Spinal cord (tissue), 10 donors: Measurements from ENCODE around the gene BAMBI. TPM values are rescaled to one million over a fixed set of nuclear protein-coding genes. Genes with fewer than 3 reads are reported as not detected.

Source experiments
- DNase-seq, 6 donors: peaks; one replicate each; pipeline versions ENCODE4 v3.0.0 to v3.0.0-alpha.2; 2013 to 2015; ENCODE audit warnings: low spot score in 6 of 6, low read depth in 4 of 6
- H3K27ac ChIP-seq: one replicate; pipeline ENCODE4 v1.5.1; 2013; ENCODE audit warnings: low read depth, low read length, control low read depth
- H3K27me3 ChIP-seq: one replicate; pipeline ENCODE4 v1.6.1; 2013; ENCODE audit warnings: low read length; ENCODE audit not compliant: control insufficient read depth, insufficient read depth
- H3K36me3 ChIP-seq: one replicate; pipeline ENCODE4 v1.6.1; 2013; ENCODE audit warnings: low read length; ENCODE audit not compliant: control insufficient read depth, insufficient read depth
- H3K4me1 ChIP-seq: one replicate; pipeline ENCODE4 v1.6.1; 2013; ENCODE audit warnings: low read length; ENCODE audit not compliant: control insufficient read depth, insufficient read depth
- H3K4me3 ChIP-seq: one replicate; pipeline ENCODE4 v1.5.1; 2013; ENCODE audit warnings: low read depth, low read length, control low read depth
- H3K9me3 ChIP-seq: one replicate; pipeline ENCODE4 v1.6.1; 2013; ENCODE audit warnings: low read length; ENCODE audit not compliant: control insufficient read depth, insufficient read depth
- WGBS: methylation state at CpG from one replicate; pipeline ENCODE4 v1.1.5; 2013; ENCODE audit warnings: missing lambda C conversion rate; ENCODE audit not compliant: insufficient coverage; 5-methylcytosine and 5-hydroxymethylcytosine counted together
- polyA plus RNA-seq, 2 donors: library from polyadenylated mRNA; unstranded; fragments of 120-200 nt; gene quantifications; one replicate each; pipeline ENCODE4 v1.2.1, GENCODE V29; 2013; ENCODE audit not compliant: insufficient read length in 2 of 2
- total RNA-seq, 2 donors: library from RNA; depleted of rRNA in 1 of 2; stranded (reverse); fragments of 120-200 nt in 1 of 2; fragments of >200 nt in 1 of 2; gene quantifications; one replicate each; pipeline versions ENCODE4 v1.2.3 to v1.2.4, GENCODE V29; 2013 to 2014
- donor health status: healthy.

The BAMBI gene
- total and polyA plus RNA-seq, 4 donors, result 15.0 to 47.4 (median 43.6) TPM

- Histone ChIP-seq H3K9me3 (no peaks in the 10 kb centered on the region), H3K27me3 (peaks cover 56% of the 10 kb centered on the region), H3K27ac (no peak overlapping the region), H3K4me3 (peak overlapping the region; percentile 54), H3K36me3 (no peaks in the 10 kb centered on the region), H3K4me1 (peaks cover 6% of the 10 kb centered on the region)
- no peak for DNase-seq
- 74% methylated on average over 9 of the region's 21 CpGs for WGBS
Observed at GRCh38 chr10:28669227-28670173, 7.8 kb upstream of the BAMBI start.

- DNase-seq, result no peak
- Histone ChIP-seq H3K4me1 (peaks cover 7% of the 10 kb centered on the region), H3K27ac (no peak overlapping the region), H3K27me3 (peaks cover 57% of the 10 kb centered on the region), H3K9me3 (no peaks in the 10 kb centered on the region), H3K36me3 (no peaks in the 10 kb centered on the region), H3K4me3 (no peak overlapping the region)
- 67% methylated on average over 1 of the region's 3 CpGs for WGBS
Observed at GRCh38 chr10:28674782-28675181, 2.5 kb upstream of the BAMBI start.

- H3K27me3 ChIP-seq, result peaks cover 49% of the 10 kb centered on the region
- peak in 2 of 6 donors; percentile 35 to 73 for DNase-seq
- H3K36me3 ChIP-seq, result no peaks in the 10 kb centered on the region
Observed at GRCh38 chr10:28676326-28676967, 874 bp upstream of the BAMBI start.

GRCh38 chr10:28677888-28678686, 766 bp downstream of the BAMBI start:
- peak overlapping the region; percentile 68 for H3K4me3 ChIP-seq
- H3K27ac ChIP-seq, result peak overlapping the region; percentile 42
- H3K4me1 ChIP-seq, result peaks cover 10% of the 10 kb centered on the region
- under 1% methylated on average over 49 of the region's 54 CpGs for WGBS
- H3K27me3 ChIP-seq, result peaks cover 51% of the 10 kb centered on the region
- peak in 3 of 6 donors; percentile 59 to 64 (median 62) for DNase-seq
- H3K9me3 ChIP-seq, result no peaks in the 10 kb centered on the region
- H3K36me3 ChIP-seq, result no peaks in the 10 kb centered on the region

More at GRCh38 chr10:28676326-28676967, 874 bp upstream of the BAMBI start:
- WGBS, result 0% methylated on average over 22 of the region's 25 CpGs
- Histone ChIP-seq H3K4me3 (peak overlapping the region; percentile 46), H3K9me3 (no peaks in the 10 kb centered on the region), H3K4me1 (peaks cover 10% of the 10 kb centered on the region), H3K27ac (peak overlapping the region; percentile 37)

GRCh38 chr10:28678687-28679457, 1.6 kb downstream of the BAMBI start:
- no peaks in the 10 kb centered on the region for H3K9me3 ChIP-seq
- peak in 1 of 6 donors; percentile 34 for DNase-seq
- H3K27ac ChIP-seq, result peak overlapping the region; percentile 0
- peak overlapping the region; percentile 68 for H3K4me3 ChIP-seq
- peaks cover 48% of the 10 kb centered on the region for H3K27me3 ChIP-seq
- 10% methylated on average over 2 of the region's 12 CpGs for WGBS
- H3K36me3 ChIP-seq, result no peaks in the 10 kb centered on the region
- H3K4me1 ChIP-seq, result peaks cover 10% of the 10 kb centered on the region

GRCh38 chr10:28679581-28680357, 2.4 kb downstream of the BAMBI start:
- WGBS, result 24% methylated on average over 10 of the region's 15 CpGs

GRCh38 chr10:28680358-28680752, 3.0 kb downstream of the BAMBI start:
- Histone ChIP-seq H3K27me3 (peaks cover 40% of the 10 kb centered on the region), H3K27ac (no peak overlapping the region)

More at GRCh38 chr10:28679581-28680357, 2.4 kb downstream of the BAMBI start:
- peak in 1 of 6 donors; percentile 67 for DNase-seq
- peak overlapping the region; percentile 68 for H3K4me3 ChIP-seq
- H3K27ac ChIP-seq, result peak overlapping the region; percentile 50
- H3K9me3 ChIP-seq, result no peaks in the 10 kb centered on the region
- peaks cover 4% of the 10 kb centered on the region for H3K36me3 ChIP-seq
- H3K27me3 ChIP-seq, result peaks cover 46% of the 10 kb centered on the region
- peaks cover 10% of the 10 kb centered on the region for H3K4me1 ChIP-seq

GRCh38 chr10:28681291-28681763, 4.0 kb downstream of the BAMBI start:
- Histone ChIP-seq H3K4me3 (peak overlapping the region; percentile 68), H3K4me1 (peaks cover 10% of the 10 kb centered on the region), H3K9me3 (no peaks in the 10 kb centered on the region), H3K27me3 (peaks cover 31% of the 10 kb centered on the region), H3K36me3 (peaks cover 4% of the 10 kb centered on the region), H3K27ac (peak overlapping the region; percentile 36)
- no peak for DNase-seq
- 50% methylated on average over 3 of the region's 6 CpGs for WGBS

More at GRCh38 chr10:28680358-28680752, 3.0 kb downstream of the BAMBI start:
- peaks cover 4% of the 10 kb centered on the region for H3K36me3 ChIP-seq
- H3K4me3 ChIP-seq, result peak overlapping the region; percentile 68
- H3K9me3 ChIP-seq, result no peaks in the 10 kb centered on the region
- no CpG with 5 or more reads among the region's 1 CpG for WGBS
- H3K4me1 ChIP-seq, result peaks cover 10% of the 10 kb centered on the region
- no peak for DNase-seq
